ENCODE results near the gene SRXN1. TPM values are rescaled to one million over a fixed set of nuclear protein-coding genes. Genes with fewer than 3 reads are reported as not detected.

The SRXN1 gene
- total and polyA plus RNA-seq, 9 donors, result 12.0 to 34.2 (median 25.1) TPM

GRCh38 chr20:658202-658601 is 5.2 kb upstream of the SRXN1 start:
- WGBS, 3 donors, result 19 to 28% (median 27%) methylated on average over 2 of the region's 2 CpGs
- Histone ChIP-seq H3K9me3 (no peaks in the 10 kb centered on the region), H3K36me3 (no peaks in the 10 kb centered on the region), H3K27me3 (no peaks in the 10 kb centered on the region), H3K27ac (no peak overlapping the region), H3K4me1 (ENCODE audit: insufficient read depth) (peaks cover 4% of the 10 kb centered on the region), H3K4me3 (no peak overlapping the region)
- no peak for TF ChIP-seq POLR2A (IDR thresholded peaks at IDR 0.05)
- intact Hi-C loops (cut with DNase I), result no loop called here
- no peak for DNase-seq

GRCh38 chr20:655726-656624 is 3.0 kb upstream of the SRXN1 start:
- WGBS, 3 donors, result 70 to 76% (median 75%) methylated on average over 11 of the region's 11 CpGs
- intact Hi-C loops (cut with DNase I), result no loop called here

GRCh38 chr20:654417-654750 is 1.4 kb upstream of the SRXN1 start:
- no peak for TF ChIP-seq POLR2A (IDR thresholded peaks at IDR 0.05)
- no peak for TF ChIP-seq CTCF (IDR thresholded peaks at IDR 0.05)
- TF ChIP-seq EP300 (IDR thresholded peaks at IDR 0.05), result no peak
- intact Hi-C loops (cut with DNase I), result no loop called here
- WGBS, 3 donors, result 83 to 87% (median 86%) methylated on average over 3 of the region's 3 CpGs
- Histone ChIP-seq H3K36me3 (no peaks in the 10 kb centered on the region), H3K27me3 (no peaks in the 10 kb centered on the region), H3K27ac (no peak overlapping the region), H3K9me3 (no peaks in the 10 kb centered on the region), H3K4me1 (ENCODE audit: insufficient read depth) (peaks cover 4% of the 10 kb centered on the region), H3K4me3 (no peak overlapping the region)
- no peak for DNase-seq

More at GRCh38 chr20:655726-656624, 3.0 kb upstream of the SRXN1 start:
- Histone ChIP-seq H3K9me3 (no peaks in the 10 kb centered on the region), H3K27me3 (no peaks in the 10 kb centered on the region), H3K4me3 (no peak overlapping the region), H3K4me1 (ENCODE audit: insufficient read depth) (peaks cover 4% of the 10 kb centered on the region), H3K36me3 (no peaks in the 10 kb centered on the region), H3K27ac (no peak overlapping the region)
- no peak for DNase-seq
- TF ChIP-seq POLR2A (IDR thresholded peaks at IDR 0.05) (no peak), CTCF (IDR thresholded peaks at IDR 0.05) (no peak), EP300 (IDR thresholded peaks at IDR 0.05) (no peak)

- Histone ChIP-seq H3K27me3 (no peaks in the 10 kb centered on the region), H3K27ac (peak overlapping the region in 1 of 2 donors; percentile 88), H3K9me3 (no peaks in the 10 kb centered on the region), H3K36me3 (no peaks in the 10 kb centered on the region), H3K4me3 (peak overlapping the region; percentile 56), H3K4me1 (ENCODE audit: insufficient read depth) (peaks cover 4% of the 10 kb centered on the region)
- 10 to 17% (median 14%) methylated on average over 31 of the region's 31 CpGs for WGBS, 3 donors
- intact Hi-C loops (cut with DNase I), result no loop called here
- DNase-seq, result peak in 2 of 5 donors; percentile 28 to 43
- TF ChIP-seq EP300 (IDR thresholded peaks at IDR 0.05) (no peak), POLR2A (IDR thresholded peaks at IDR 0.05) (peak; percentile 11)
Measured at GRCh38 chr20:653590-654416, 803 bp upstream of the SRXN1 start.

- H3K9me3 ChIP-seq, result no peaks in the 10 kb centered on the region
- no peaks in the 10 kb centered on the region for H3K27me3 ChIP-seq
- H3K4me1 ChIP-seq (ENCODE audit: insufficient read depth), result peaks cover 4% of the 10 kb centered on the region
- peak in 3 of 5 donors; percentile 50 to 68 (median 60) for DNase-seq
- intact Hi-C loops (cut with DNase I), result no loop called here
- no peaks in the 10 kb centered on the region for H3K36me3 ChIP-seq
- TF ChIP-seq CTCF (IDR thresholded peaks at IDR 0.05) (no peak), POLR2A (IDR thresholded peaks at IDR 0.05) (no peak), EP300 (IDR thresholded peaks at IDR 0.05) (no peak)
- peak overlapping the region; percentile 56 for H3K4me3 ChIP-seq
- 1 to 2% (median 1%) methylated on average over 19 to 36 of the region's 36 CpGs for WGBS, 3 donors
- H3K27ac ChIP-seq, result peak overlapping the region; percentile 80 to 88
Measured at GRCh38 chr20:652615-653109, 338 bp downstream of the SRXN1 start.
